SK-N-SH (cell line): ENCODE measurements around the gene ZNF521. TPM values are rescaled to one million over a fixed set of nuclear protein-coding genes. Genes with fewer than 3 reads are reported as not detected.

Experiments used
- CTCF ChIA-PET: fragments of 300-600, 350-600 bp; formaldehyde crosslinking; extraction: SDS; loops from one replicate; lab custom pipeline; 2021; lab: Yijun Ruan, JAX
- POLR2A ChIA-PET: fragments of 350-600 bp; sonication (Branson Sonifier 250); formaldehyde crosslinking; extraction: SDS; loops from one replicate; lab custom pipeline; 2020; ENCODE audit warnings: antibody characterized with exemption, inconsistent platforms; lab: Yijun Ruan, JAX
- DNase-seq: peaks from one replicate; pipeline ENCODE4 v3.0.0; 2012
- H2AFZ ChIP-seq: fragments of 200-600 bp; sonication (generic); 2 replicates; pipeline ENCODE4 v1.8.1; 2016; ENCODE audit warnings: antibody characterized with exemption, mild to moderate bottlenecking, low read depth
- H3F3A ChIP-seq: fragments of 200-600 bp; sonication (generic); replicated peaks from 2 replicates; pipeline ENCODE3; 2016; ENCODE audit warnings: antibody characterized with exemption, mild to moderate bottlenecking; ENCODE audit not compliant: insufficient read depth
- H3K27ac ChIP-seq, 2 experiments: fragments of 200-500 bp in 1 of 2; fragments of 200-600 bp in 1 of 2; sonication (Bioruptor generic) in 1 of 2; sonication (generic), shearing (Covaris generic) in 1 of 2; 2 replicates each; pipeline versions ENCODE4 v1.5.1 to v1.6.1; 2014 to 2016; ENCODE audit warnings: low read depth in 2 of 2, inconsistent platforms in 1 of 2, low read length in 1 of 2, mild to moderate bottlenecking in 1 of 2, mixed read lengths in 1 of 2
- H3K27me3 ChIP-seq: fragments of 200-600 bp; sonication (generic), shearing (Covaris generic); 2 replicates; pipeline ENCODE4 v1.6.1; 2016; ENCODE audit warnings: mixed run types; ENCODE audit not compliant: insufficient read depth
- H3K36me3 ChIP-seq, 2 experiments: fragments of 200-500 bp in 1 of 2; fragments of 200-600 bp in 1 of 2; sonication (Bioruptor generic) in 1 of 2; sonication (generic) in 1 of 2; replicated peaks in 1 of 2; 2 replicates each; pipeline versions ENCODE3 to v1.5.1; 2014 to 2016; ENCODE audit warnings: low read length in 1 of 2, mild to moderate bottlenecking in 1 of 2; ENCODE audit not compliant: insufficient read depth in 2 of 2, control insufficient read depth in 1 of 2
- H3K4me1 ChIP-seq, 2 experiments: fragments of 200-500 bp in 1 of 2; fragments of 200-600 bp in 1 of 2; sonication (Bioruptor generic) in 1 of 2; sonication (generic), shearing (Covaris generic) in 1 of 2; 2 replicates each; pipeline versions ENCODE4 v1.5.1 to v1.6.1; 2014 to 2016; ENCODE audit warnings: low read depth in 1 of 2, low read length in 1 of 2, mixed run types in 1 of 2; ENCODE audit not compliant: insufficient read depth in 2 of 2, control insufficient read depth in 1 of 2
- H3K4me2 ChIP-seq: fragments of 200-600 bp; sonication (generic), shearing (Covaris generic); 2 replicates; pipeline ENCODE4 v1.6.1; 2017; ENCODE audit warnings: mixed run types
- H3K4me3 ChIP-seq, 2 experiments: fragments of 200-500 bp in 1 of 2; fragments of 200-600 bp in 1 of 2; sonication (Bioruptor generic) in 1 of 2; sonication (generic), shearing (Covaris generic) in 1 of 2; 2 replicates each; pipeline versions ENCODE4 v1.5.1 to v1.8.1; 2014 to 2016; ENCODE audit warnings: low read depth in 2 of 2, inconsistent platforms in 1 of 2, low read length in 1 of 2, mild to moderate bottlenecking in 1 of 2, mixed read lengths in 1 of 2, moderate library complexity in 1 of 2
- H3K79me2 ChIP-seq: fragments of 200-600 bp; sonication (generic); 2 replicates; pipeline ENCODE4 v1.8.1; 2017; ENCODE audit warnings: mild to moderate bottlenecking; ENCODE audit not compliant: insufficient read depth
- H3K9ac ChIP-seq: fragments of 200-600 bp; sonication (generic); 2 replicates; pipeline ENCODE4 v1.6.1; 2017; ENCODE audit warnings: mixed run types
- H3K9me2 ChIP-seq: fragments of 200-600 bp; sonication (generic); 2 replicates; pipeline ENCODE4 v1.6.1; 2017; ENCODE audit warnings: mixed run types
- H3K9me3 ChIP-seq: fragments of 200-600 bp; sonication (generic); 2 replicates; pipeline ENCODE4 v1.6.1; 2017; ENCODE audit warnings: mixed run types, mild to moderate bottlenecking, moderate library complexity
- H4K20me1 ChIP-seq: fragments of 200-600 bp; sonication (generic); 2 replicates; pipeline ENCODE4 v1.6.1; 2017; ENCODE audit warnings: mild to moderate bottlenecking, mixed run types; ENCODE audit not compliant: insufficient read depth
- ELF1 ChIP-seq: IDR thresholded peaks from 2 replicates; pipeline ENCODE4 v1.4.0; 2012
- FOSL2 ChIP-seq: IDR thresholded peaks from 2 replicates; pipeline ENCODE4 v1.4.0; 2012; ENCODE audit warnings: low read depth, mild to moderate bottlenecking, moderate library complexity, borderline replicate concordance
- FOXJ3 ChIP-seq: sonication (generic); formaldehyde crosslinking; IDR thresholded peaks from 2 replicates; pipeline ENCODE4 v1.5.1; 2020; ENCODE audit warnings: mild to moderate bottlenecking, missing genetic modification reagents
- FOXM1 ChIP-seq: IDR thresholded peaks from 2 replicates; pipeline ENCODE4 v1.4.0; 2012; ENCODE audit warnings: low read depth, mild to moderate bottlenecking
- GABPA ChIP-seq: IDR thresholded peaks from 2 replicates; pipeline ENCODE4 v1.4.0; 2012; ENCODE audit warnings: low read depth, mild to moderate bottlenecking
- JUND ChIP-seq: IDR thresholded peaks from 2 replicates; pipeline ENCODE4 v1.4.0; 2012
- MAX ChIP-seq: IDR thresholded peaks from 2 replicates; pipeline ENCODE4 v1.4.0; 2012; ENCODE audit warnings: low read depth
- MXI1 ChIP-seq: IDR thresholded peaks from 2 replicates; pipeline ENCODE4 v1.6.1; 2012; ENCODE audit warnings: mild to moderate bottlenecking, low read depth, low read length, improper control_type of control experiment
- NFIC ChIP-seq: IDR thresholded peaks from 2 replicates; pipeline ENCODE4 v1.4.0; 2012; ENCODE audit warnings: borderline replicate concordance
- NRF1 ChIP-seq: IDR thresholded peaks from 2 replicates; pipeline ENCODE4 v1.6.1; 2012; ENCODE audit warnings: low read depth, mild to moderate bottlenecking, low read length
- PBX3 ChIP-seq: IDR thresholded peaks from 2 replicates; pipeline ENCODE4; 2012
- POLR2AphosphoS5 ChIP-seq: IDR thresholded peaks from 2 replicates; pipeline ENCODE4 v1.6.1; 2012; ENCODE audit warnings: low read depth, low read length
- RFX5 ChIP-seq: IDR thresholded peaks from 2 replicates; pipeline ENCODE4 v1.6.1; 2012; ENCODE audit warnings: mild to moderate bottlenecking, improper control_type of control experiment, low read length
- SIN3A ChIP-seq: IDR thresholded peaks from 2 replicates; pipeline ENCODE4 v1.6.1; 2012; ENCODE audit warnings: low read depth, mild to moderate bottlenecking, low read length, moderate library complexity, borderline replicate concordance
- SMC3 ChIP-seq: IDR thresholded peaks from 2 replicates; pipeline ENCODE4 v1.6.1; 2012; ENCODE audit warnings: low read depth, low read length, improper control_type of control experiment
- USF1 ChIP-seq: IDR thresholded peaks from 2 replicates; pipeline ENCODE4 v1.4.0; 2012; ENCODE audit warnings: low read depth, borderline replicate concordance
- USF2 ChIP-seq: fragments of 150-350 bp; IDR thresholded peaks from 2 replicates; pipeline ENCODE4 v1.6.1; 2017; ENCODE audit warnings: antibody characterized with exemption, low read length, low read depth, borderline replicate concordance
- ZBTB33 ChIP-seq: IDR thresholded peaks from 2 replicates; pipeline ENCODE4 v1.4.0; 2012; ENCODE audit warnings: low read depth, borderline replicate concordance
- WGBS: methylation state at CpG from one replicate; pipeline ENCODE4 v1.1.6; 2017; ENCODE audit warnings: low lambda C conversion rate; 5-methylcytosine and 5-hydroxymethylcytosine counted together
- polyA plus RNA-seq, 3 experiments: library from polyadenylated mRNA; depleted of rRNA; stranded (reverse); fragments of >200 nt; gene quantifications; 2 replicates each; pipeline ENCODE4 v1.2.3, GENCODE V29; 2012

Gene ZNF521
- polyA plus RNA-seq, 1 of the 3 experiments (the other 2 are of a cell fraction) = 14.1 TPM

- peak; percentile 68; the same call in 1 of the 2 replicates for TF ChIP-seq PBX3
- no peak for TF ChIP-seq MXI1
- no peak for TF ChIP-seq USF1
- TF ChIP-seq GABPA = no peak
- peak; percentile 78 for TF ChIP-seq FOSL2
- TF ChIP-seq FOXM1 = no peak
- TF ChIP-seq USF2 = no peak
- no peak for TF ChIP-seq NRF1
- no peak for TF ChIP-seq FOXJ3 (CRISPR knock-in tag)
- no peak for TF ChIP-seq MAX
- TF ChIP-seq RFX5 = no peak
- TF ChIP-seq NFIC = peak; percentile 44; the same call in 1 of the 2 replicates
- no peak for TF ChIP-seq ZBTB33
- TF ChIP-seq SIN3A = no peak
Observed at GRCh38 chr18:25247725-25248124, 104.2 kb downstream of the ZNF521 start (continued).

- Histone ChIP-seq H2AFZ (no peak overlapping the region), H3K27me3 (no peaks in the 10 kb centered on the region), H3K4me1 (peaks cover 5 to 12% of the 10 kb centered on the region in 2 experiments; a peak in 3 of 4 replicates), H3K9me3 (no peaks in the 10 kb centered on the region), H3K9me2 (peaks cover 3% of the 10 kb centered on the region; the same call in 1 of the 2 replicates), H3K4me3 (no peak overlapping the region), H3K4me2 (no peak overlapping the region), H3K36me3 (no peaks in the 10 kb centered on the region), H4K20me1 (no peaks in the 10 kb centered on the region), H3K27ac (no peak overlapping the region), H3F3A (peaks cover 7% of the 10 kb centered on the region), H3K79me2 (no peaks in the 10 kb centered on the region), H3K9ac (no peak overlapping the region)
- WGBS = 70% methylated on average over 4 of the region's 4 CpGs
- ChIA-PET POLR2A (no interaction called here), CTCF (interaction anchor here (1.5 to 2.7 kb wide), 2 partner anchors 12 to 19 kb away, joined by 4 to 7 read pairs; no protein-coding TSS in a partner anchor)
- DNase-seq = no peak
- TF ChIP-seq POLR2AphosphoS5 (no peak), FOSL2 (peak; percentile 32; the same call in 1 of the 2 replicates), ELF1 (no peak), PBX3 (no peak), RFX5 (no peak), SMC3 (no peak), JUND (0 out of 2 replicates have a peak, but pooled peaks have one; percentile 3)
Observed at GRCh38 chr18:25244924-25245698, 106.9 kb downstream of the ZNF521 start.
